GM23338 (cell line): Measurements from ENCODE around the gene USP10. TPM values are rescaled to one million over a fixed set of nuclear protein-coding genes. Genes with fewer than 3 reads are reported as not detected.

Experiments
- ATAC-seq: fragments of 200-7000 bp; cut with Tn5 transposase; 3 replicates; pipeline ENCODE4 v1.9.1; 2020
- DNase-seq: peaks from one replicate; pipeline ENCODE4 v3.0.0-alpha.2; 2015; ENCODE audit warnings: low spot score
- H2AFZ ChIP-seq: fragments of 200-600 bp; sonication (generic); 2 replicates; pipeline ENCODE4 v1.8.0; 2016; ENCODE audit warnings: antibody characterized with exemption, mild to moderate bottlenecking, moderate library complexity
- H3F3A ChIP-seq: fragments of 200-600 bp; sonication (generic); replicated peaks from 2 replicates; pipeline ENCODE4 v1.8.0; 2017; ENCODE audit warnings: antibody characterized with exemption, mixed run types, low read depth
- H3K27ac ChIP-seq: fragments of 200-600 bp; sonication (generic); 2 replicates; pipeline ENCODE4 v1.6.1; 2016; ENCODE audit warnings: low read depth
- H3K27me3 ChIP-seq: fragments of 200-600 bp; sonication (generic); 2 replicates; pipeline ENCODE4 v1.8.0; 2016; ENCODE audit warnings: mild to moderate bottlenecking, mixed run types, moderate library complexity; ENCODE audit not compliant: insufficient read depth
- H3K36me3 ChIP-seq: fragments of 200-600 bp; sonication (generic); 2 replicates; pipeline ENCODE4 v1.8.0; 2016; ENCODE audit warnings: mild to moderate bottlenecking; ENCODE audit not compliant: insufficient read depth
- H3K4me1 ChIP-seq: fragments of 200-600 bp; sonication (generic); 2 replicates; pipeline ENCODE4 v1.8.0; 2016; ENCODE audit warnings: mild to moderate bottlenecking, moderate library complexity; ENCODE audit not compliant: insufficient read depth
- H3K4me2 ChIP-seq: fragments of 200-600 bp; sonication (generic); 2 replicates; pipeline ENCODE4 v1.7.1; 2017; ENCODE audit warnings: mixed run types
- H3K4me3 ChIP-seq: fragments of 200-600 bp; sonication (generic); 2 replicates; pipeline ENCODE4 v1.6.1; 2016; ENCODE audit warnings: mixed run types
- H3K79me2 ChIP-seq: fragments of 200-600 bp; sonication (generic); replicated peaks from 2 replicates; pipeline ENCODE4 v1.8.0; 2017; ENCODE audit warnings: mild to moderate bottlenecking; ENCODE audit not compliant: insufficient read depth
- H3K9me2 ChIP-seq: fragments of 200-600 bp; sonication (generic); 2 replicates; pipeline ENCODE4 v1.8.0; 2017; ENCODE audit not compliant: insufficient read depth
- H4K20me1 ChIP-seq: fragments of 200-600 bp; sonication (generic); replicated peaks from 2 replicates; pipeline ENCODE4 v1.8.0; 2017; ENCODE audit warnings: mild to moderate bottlenecking; ENCODE audit not compliant: insufficient read depth
- H3K27ac Mint-ChIP-seq: 2 replicates; pipeline ENCODE4 v1.8.0; 2020; ENCODE audit warnings: inconsistent platforms, mild to moderate bottlenecking, moderate library complexity, mixed read lengths
- H3K27me3 Mint-ChIP-seq: 3 replicates; pipeline ENCODE4 v1.8.0; 2022; ENCODE audit warnings: low read depth, mild to moderate bottlenecking, moderate library complexity, mixed read lengths, inconsistent platforms; ENCODE audit not compliant: insufficient read depth, poor library complexity
- H3K36me3 Mint-ChIP-seq: 3 replicates; pipeline ENCODE4 v1.8.0; 2021; ENCODE audit warnings: low read depth, mild to moderate bottlenecking, inconsistent platforms, moderate library complexity, mixed read lengths
- H3K4me1 Mint-ChIP-seq: 3 replicates; pipeline ENCODE4 v1.8.0; 2020; ENCODE audit warnings: mild to moderate bottlenecking, inconsistent platforms, mixed read lengths
- H3K4me3 Mint-ChIP-seq: 3 replicates; pipeline ENCODE4 v1.8.0; 2021; ENCODE audit warnings: moderate library complexity, mild to moderate bottlenecking, inconsistent platforms, mixed read lengths
- H3K9me3 Mint-ChIP-seq: 3 replicates; pipeline ENCODE4 v1.8.0; 2020; ENCODE audit warnings: moderate library complexity, mild to moderate bottlenecking, inconsistent platforms, mixed read lengths
- CREB1 ChIP-seq: fragments of 250-450 bp; sonication (Bioruptor Pico); IDR thresholded peaks from 2 replicates; pipeline ENCODE4 v1.5.0; 2020; ENCODE audit warnings: low read depth, mild to moderate bottlenecking, moderate library complexity
- EZH2 ChIP-seq: fragments of 200-600 bp; sonication (generic); IDR thresholded peaks from one replicate; pipeline ENCODE4 v1.8.0; 2017; ENCODE audit warnings: antibody characterized with exemption, mild to moderate bottlenecking, low read depth; ENCODE audit not compliant: unreplicated experiment
- EZH2phosphoT487 ChIP-seq: fragments of 200-600 bp; sonication (generic); IDR thresholded peaks from one replicate; pipeline ENCODE4 v1.8.1; 2018; ENCODE audit warnings: antibody characterized with exemption; ENCODE audit not compliant: unreplicated experiment
- JUNB ChIP-seq: IDR thresholded peaks from one replicate; pipeline ENCODE4 v1.6.1; 2016; ENCODE audit warnings: antibody characterized with exemption; ENCODE audit not compliant: unreplicated experiment
- POLR2AphosphoS5 ChIP-seq: IDR thresholded peaks from 2 replicates; pipeline ENCODE4 v1.6.1; 2016; ENCODE audit warnings: antibody characterized with exemption, low read depth
- ZNF114 ChIP-seq: fragments of 250-450 bp; sonication (Bioruptor Pico); IDR thresholded peaks from 2 replicates; pipeline ENCODE4 v1.5.0; 2020; ENCODE audit warnings: mild to moderate bottlenecking, moderate library complexity
- ZNF331 ChIP-seq: fragments of 250-450 bp; sonication (Bioruptor Pico); IDR thresholded peaks from 2 replicates; pipeline ENCODE4 v1.5.0; 2020; ENCODE audit warnings: low read depth, mild to moderate bottlenecking, moderate library complexity
- polyA plus RNA-seq: library from polyadenylated mRNA; unstranded; fragments of >200 nt; fragmentation: Nextera tagmentation; extraction: Ambion mirVana; gene quantifications from 2 replicates; pipeline ENCODE4 v1.2.1, GENCODE V29; 2016
- total RNA-seq: library from RNA; depleted of rRNA; stranded (reverse); fragments of >200 nt; shearing (Covaris generic); gene quantifications from 2 replicates; pipeline ENCODE4 v1.2.3, GENCODE V29; 2014
- TF ChIP-seq, protein P1 (sequence below): IDR thresholded peaks from one replicate; pipeline ENCODE4 v1.6.1; 2018; ENCODE audit warnings: antibody characterized with exemption; ENCODE audit not compliant: unreplicated experiment
- TF ChIP-seq, protein P2 (sequence below), 2 experiments: fragments of 200-600 bp in 1 of 2; sonication (generic) in 1 of 2; conservative IDR thresholded peaks; 2 replicates each; pipeline versions ENCODE4 v1.5.1 to v1.6.1; 2016 to 2017; ENCODE audit warnings: antibody characterized with exemption in 2 of 2, low read depth in 2 of 2, mild to moderate bottlenecking in 2 of 2, moderate library complexity in 1 of 2
- TF ChIP-seq, protein P3 (sequence below): fragments of 250-450 bp; sonication (Bioruptor Pico); IDR thresholded peaks from 2 replicates; pipeline ENCODE4 v1.5.0; 2020; ENCODE audit warnings: mild to moderate bottlenecking, moderate library complexity

Gene USP10
- total and polyA plus RNA-seq, 2 experiments from 2014 or later = 158 to 194 TPM

DNA sequence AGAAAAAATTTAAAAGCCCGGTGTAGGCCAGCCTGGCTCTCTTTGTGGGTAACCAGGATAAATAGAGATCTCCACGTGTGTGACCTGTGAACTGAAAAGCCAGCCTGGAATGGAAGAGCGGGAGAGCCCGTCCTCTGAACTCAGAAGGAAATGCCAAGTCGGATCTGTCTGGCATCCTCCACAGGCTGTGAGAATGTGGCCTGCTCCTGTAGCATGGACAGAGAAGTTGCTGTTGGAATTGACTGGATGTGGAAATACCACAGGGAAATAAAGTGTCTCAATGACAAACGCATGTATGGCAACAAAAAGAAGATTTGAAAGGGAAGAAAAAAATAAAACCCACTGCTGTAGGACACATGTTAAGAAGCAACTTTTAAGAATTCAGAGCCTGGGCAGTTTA lies 44.8 kb upstream of the USP10 start:
- peaks cover 4% of the 10 kb centered on the region; the same call in 1 of the 2 replicates for H3K36me3 ChIP-seq
- no peak overlapping the region for H3K27ac Mint-ChIP-seq
- no peak overlapping the region for H2AFZ ChIP-seq
- no peaks in the 10 kb centered on the region for H3K79me2 ChIP-seq
- H3K4me1 Mint-ChIP-seq = no peaks in the 10 kb centered on the region; the same call in 2 of the 3 replicates
- ATAC-seq = no peak
- no peaks in the 10 kb centered on the region for H3K27me3 ChIP-seq
- no peak for TF ChIP-seq ZNF114 (CRISPR knock-in tag)
- TF ChIP-seq, protein P1, sequence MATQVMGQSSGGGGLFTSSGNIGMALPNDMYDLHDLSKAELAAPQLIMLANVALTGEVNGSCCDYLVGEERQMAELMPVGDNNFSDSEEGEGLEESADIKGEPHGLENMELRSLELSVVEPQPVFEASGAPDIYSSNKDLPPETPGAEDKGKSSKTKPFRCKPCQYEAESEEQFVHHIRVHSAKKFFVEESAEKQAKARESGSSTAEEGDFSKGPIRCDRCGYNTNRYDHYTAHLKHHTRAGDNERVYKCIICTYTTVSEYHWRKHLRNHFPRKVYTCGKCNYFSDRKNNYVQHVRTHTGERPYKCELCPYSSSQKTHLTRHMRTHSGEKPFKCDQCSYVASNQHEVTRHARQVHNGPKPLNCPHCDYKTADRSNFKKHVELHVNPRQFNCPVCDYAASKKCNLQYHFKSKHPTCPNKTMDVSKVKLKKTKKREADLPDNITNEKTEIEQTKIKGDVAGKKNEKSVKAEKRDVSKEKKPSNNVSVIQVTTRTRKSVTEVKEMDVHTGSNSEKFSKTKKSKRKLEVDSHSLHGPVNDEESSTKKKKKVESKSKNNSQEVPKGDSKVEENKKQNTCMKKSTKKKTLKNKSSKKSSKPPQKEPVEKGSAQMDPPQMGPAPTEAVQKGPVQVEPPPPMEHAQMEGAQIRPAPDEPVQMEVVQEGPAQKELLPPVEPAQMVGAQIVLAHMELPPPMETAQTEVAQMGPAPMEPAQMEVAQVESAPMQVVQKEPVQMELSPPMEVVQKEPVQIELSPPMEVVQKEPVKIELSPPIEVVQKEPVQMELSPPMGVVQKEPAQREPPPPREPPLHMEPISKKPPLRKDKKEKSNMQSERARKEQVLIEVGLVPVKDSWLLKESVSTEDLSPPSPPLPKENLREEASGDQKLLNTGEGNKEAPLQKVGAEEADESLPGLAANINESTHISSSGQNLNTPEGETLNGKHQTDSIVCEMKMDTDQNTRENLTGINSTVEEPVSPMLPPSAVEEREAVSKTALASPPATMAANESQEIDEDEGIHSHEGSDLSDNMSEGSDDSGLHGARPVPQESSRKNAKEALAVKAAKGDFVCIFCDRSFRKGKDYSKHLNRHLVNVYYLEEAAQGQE = no peak
- TF ChIP-seq EZH2 = no peak
- TF ChIP-seq ZNF331 = no peak
- no peak for TF ChIP-seq CREB1
- no peak for TF ChIP-seq JUNB
- no peak for TF ChIP-seq POLR2AphosphoS5
- TF ChIP-seq, protein P2, sequence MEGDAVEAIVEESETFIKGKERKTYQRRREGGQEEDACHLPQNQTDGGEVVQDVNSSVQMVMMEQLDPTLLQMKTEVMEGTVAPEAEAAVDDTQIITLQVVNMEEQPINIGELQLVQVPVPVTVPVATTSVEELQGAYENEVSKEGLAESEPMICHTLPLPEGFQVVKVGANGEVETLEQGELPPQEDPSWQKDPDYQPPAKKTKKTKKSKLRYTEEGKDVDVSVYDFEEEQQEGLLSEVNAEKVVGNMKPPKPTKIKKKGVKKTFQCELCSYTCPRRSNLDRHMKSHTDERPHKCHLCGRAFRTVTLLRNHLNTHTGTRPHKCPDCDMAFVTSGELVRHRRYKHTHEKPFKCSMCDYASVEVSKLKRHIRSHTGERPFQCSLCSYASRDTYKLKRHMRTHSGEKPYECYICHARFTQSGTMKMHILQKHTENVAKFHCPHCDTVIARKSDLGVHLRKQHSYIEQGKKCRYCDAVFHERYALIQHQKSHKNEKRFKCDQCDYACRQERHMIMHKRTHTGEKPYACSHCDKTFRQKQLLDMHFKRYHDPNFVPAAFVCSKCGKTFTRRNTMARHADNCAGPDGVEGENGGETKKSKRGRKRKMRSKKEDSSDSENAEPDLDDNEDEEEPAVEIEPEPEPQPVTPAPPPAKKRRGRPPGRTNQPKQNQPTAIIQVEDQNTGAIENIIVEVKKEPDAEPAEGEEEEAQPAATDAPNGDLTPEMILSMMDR (conservative IDR thresholded peaks at IDR 0.05; ENCODE audit: low read depth in 2 of 2) = no peak
- TF ChIP-seq, protein P3, sequence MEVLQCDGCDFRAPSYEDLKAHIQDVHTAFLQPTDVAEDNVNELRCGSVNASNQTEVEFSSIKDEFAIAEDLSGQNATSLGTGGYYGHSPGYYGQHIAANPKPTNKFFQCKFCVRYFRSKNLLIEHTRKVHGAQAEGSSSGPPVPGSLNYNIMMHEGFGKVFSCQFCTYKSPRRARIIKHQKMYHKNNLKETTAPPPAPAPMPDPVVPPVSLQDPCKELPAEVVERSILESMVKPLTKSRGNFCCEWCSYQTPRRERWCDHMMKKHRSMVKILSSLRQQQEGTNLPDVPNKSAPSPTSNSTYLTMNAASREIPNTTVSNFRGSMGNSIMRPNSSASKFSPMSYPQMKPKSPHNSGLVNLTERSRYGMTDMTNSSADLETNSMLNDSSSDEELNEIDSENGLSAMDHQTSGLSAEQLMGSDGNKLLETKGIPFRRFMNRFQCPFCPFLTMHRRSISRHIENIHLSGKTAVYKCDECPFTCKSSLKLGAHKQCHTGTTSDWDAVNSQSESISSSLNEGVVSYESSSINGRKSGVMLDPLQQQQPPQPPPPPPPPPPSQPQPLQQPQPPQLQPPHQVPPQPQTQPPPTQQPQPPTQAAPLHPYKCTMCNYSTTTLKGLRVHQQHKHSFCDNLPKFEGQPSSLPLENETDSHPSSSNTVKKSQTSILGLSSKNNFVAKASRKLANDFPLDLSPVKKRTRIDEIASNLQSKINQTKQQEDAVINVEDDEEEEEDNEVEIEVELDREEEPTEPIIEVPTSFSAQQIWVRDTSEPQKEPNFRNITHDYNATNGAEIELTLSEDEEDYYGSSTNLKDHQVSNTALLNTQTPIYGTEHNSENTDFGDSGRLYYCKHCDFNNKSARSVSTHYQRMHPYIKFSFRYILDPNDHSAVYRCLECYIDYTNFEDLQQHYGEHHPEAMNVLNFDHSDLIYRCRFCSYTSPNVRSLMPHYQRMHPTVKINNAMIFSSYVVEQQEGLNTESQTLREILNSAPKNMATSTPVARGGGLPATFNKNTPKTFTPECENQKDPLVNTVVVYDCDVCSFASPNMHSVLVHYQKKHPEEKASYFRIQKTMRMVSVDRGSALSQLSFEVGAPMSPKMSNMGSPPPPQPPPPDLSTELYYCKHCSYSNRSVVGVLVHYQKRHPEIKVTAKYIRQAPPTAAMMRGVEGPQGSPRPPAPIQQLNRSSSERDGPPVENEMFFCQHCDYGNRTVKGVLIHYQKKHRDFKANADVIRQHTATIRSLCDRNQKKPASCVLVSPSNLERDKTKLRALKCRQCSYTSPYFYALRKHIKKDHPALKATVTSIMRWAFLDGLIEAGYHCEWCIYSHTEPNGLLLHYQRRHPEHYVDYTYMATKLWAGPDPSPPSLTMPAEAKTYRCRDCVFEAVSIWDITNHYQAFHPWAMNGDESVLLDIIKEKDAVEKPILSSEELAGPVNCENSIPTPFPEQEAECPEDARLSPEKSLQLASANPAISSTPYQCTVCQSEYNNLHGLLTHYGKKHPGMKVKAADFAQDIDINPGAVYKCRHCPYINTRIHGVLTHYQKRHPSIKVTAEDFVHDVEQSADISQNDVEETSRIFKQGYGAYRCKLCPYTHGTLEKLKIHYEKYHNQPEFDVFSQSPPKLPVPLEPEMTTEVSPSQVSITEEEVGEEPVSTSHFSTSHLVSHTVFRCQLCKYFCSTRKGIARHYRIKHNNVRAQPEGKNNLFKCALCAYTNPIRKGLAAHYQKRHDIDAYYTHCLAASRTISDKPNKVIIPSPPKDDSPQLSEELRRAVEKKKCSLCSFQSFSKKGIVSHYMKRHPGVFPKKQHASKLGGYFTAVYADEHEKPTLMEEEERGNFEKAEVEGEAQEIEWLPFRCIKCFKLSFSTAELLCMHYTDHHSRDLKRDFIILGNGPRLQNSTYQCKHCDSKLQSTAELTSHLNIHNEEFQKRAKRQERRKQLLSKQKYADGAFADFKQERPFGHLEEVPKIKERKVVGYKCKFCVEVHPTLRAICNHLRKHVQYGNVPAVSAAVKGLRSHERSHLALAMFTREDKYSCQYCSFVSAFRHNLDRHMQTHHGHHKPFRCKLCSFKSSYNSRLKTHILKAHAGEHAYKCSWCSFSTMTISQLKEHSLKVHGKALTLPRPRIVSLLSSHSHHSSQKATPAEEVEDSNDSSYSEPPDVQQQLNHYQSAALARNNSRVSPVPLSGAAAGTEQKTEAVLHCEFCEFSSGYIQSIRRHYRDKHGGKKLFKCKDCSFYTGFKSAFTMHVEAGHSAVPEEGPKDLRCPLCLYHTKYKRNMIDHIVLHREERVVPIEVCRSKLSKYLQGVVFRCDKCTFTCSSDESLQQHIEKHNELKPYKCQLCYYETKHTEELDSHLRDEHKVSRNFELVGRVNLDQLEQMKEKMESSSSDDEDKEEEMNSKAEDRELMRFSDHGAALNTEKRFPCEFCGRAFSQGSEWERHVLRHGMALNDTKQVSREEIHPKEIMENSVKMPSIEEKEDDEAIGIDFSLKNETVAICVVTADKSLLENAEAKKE = no peak
- TF ChIP-seq EZH2phosphoT487 = no peak
- H3K27me3 Mint-ChIP-seq = peaks cover 9% of the 10 kb centered on the region
- no peak overlapping the region for H3K27ac ChIP-seq
- no peak overlapping the region for H3K4me3 ChIP-seq
- H3K9me3 Mint-ChIP-seq = no peaks in the 10 kb centered on the region
- H3K4me1 ChIP-seq = no peaks in the 10 kb centered on the region
- H4K20me1 ChIP-seq = no peaks in the 10 kb centered on the region; the same call in 1 of the 2 replicates
- no peak overlapping the region for H3K4me2 ChIP-seq
- no peak for DNase-seq
- no peaks in the 10 kb centered on the region for H3F3A ChIP-seq
- H3K9me2 ChIP-seq = no peaks in the 10 kb centered on the region
- peaks cover 40% of the 10 kb centered on the region for H3K36me3 Mint-ChIP-seq
- H3K4me3 Mint-ChIP-seq = no peak overlapping the region
